Immature natural killer cell (primary cell): ENCODE data around the gene CABLES1. TPM values are rescaled to one million over a fixed set of nuclear protein-coding genes. Genes with fewer than 3 reads are reported as not detected.

Experiments used
- DNase-seq, 3 donors: peaks; one replicate each; pipeline ENCODE4 v3.0.0; 2022; ENCODE audit warnings: mixed read lengths in 1 of 3
- H3K27ac Mint-ChIP-seq, 6 donors: one replicate each; pipeline ENCODE4 v1.8.0; 2020; ENCODE audit warnings: mixed read lengths in 6 of 6, mild to moderate bottlenecking in 5 of 6, inconsistent platforms in 4 of 6, moderate library complexity in 3 of 6
- H3K27me3 Mint-ChIP-seq, 3 donors: one replicate each; pipeline ENCODE4 v1.8.0; 2020 to 2021; ENCODE audit warnings: low read depth in 3 of 3, mild to moderate bottlenecking in 3 of 3, mixed read lengths in 3 of 3, moderate library complexity in 3 of 3, inconsistent platforms in 1 of 3
- H3K36me3 Mint-ChIP-seq, 3 donors: one replicate each; pipeline ENCODE4 v1.8.0; 2020; ENCODE audit warnings: mixed read lengths in 3 of 3, inconsistent platforms in 2 of 3, mild to moderate bottlenecking in 2 of 3
- H3K4me1 Mint-ChIP-seq, 2 donors: one replicate each; pipeline ENCODE4 v1.8.0; 2020; ENCODE audit warnings: inconsistent platforms in 2 of 2, mild to moderate bottlenecking in 2 of 2, mixed read lengths in 2 of 2, moderate library complexity in 1 of 2
- H3K4me3 Mint-ChIP-seq, 5 donors: one replicate each; pipeline ENCODE4 v1.8.0; 2020; ENCODE audit warnings: mild to moderate bottlenecking in 5 of 5, mixed read lengths in 5 of 5, inconsistent platforms in 3 of 5, moderate library complexity in 3 of 5
- H3K9me3 Mint-ChIP-seq, 6 donors: one replicate each; pipeline ENCODE4 v1.8.0; 2020; ENCODE audit warnings: mild to moderate bottlenecking in 6 of 6, mixed read lengths in 6 of 6, inconsistent platforms in 4 of 6, moderate library complexity in 3 of 6
- polyA plus RNA-seq, 3 donors: library from polyadenylated mRNA; unstranded; fragments of 300-500 nt; fragmentation: Illumina TruSeq; gene quantifications; one replicate each; pipeline ENCODE4 v1.2.3, GENCODE V29; 2021

CABLES1 gene
- polyA plus RNA-seq, 3 donors from 2014 or later = 0.16 to 0.99 (median 0.56) TPM

GRCh38 chr18:23307567-23308295 is 172.4 kb downstream of the CABLES1 start:
- peaks cover 61 to 66% of the 10 kb centered on the region in 2 donors for H3K4me1 Mint-ChIP-seq
- H3K36me3 Mint-ChIP-seq = peaks cover 0 to 16% (median 9%) of the 10 kb centered on the region in 3 donors
- peak; percentile 73 to 79 (median 75) for DNase-seq
- peak overlapping the region; percentile 87 to 100 (median 99) for H3K27ac Mint-ChIP-seq
- no peaks in the 10 kb centered on the region for H3K9me3 Mint-ChIP-seq
- peaks cover 10 to 12% (median 11%) of the 10 kb centered on the region in 3 donors for H3K27me3 Mint-ChIP-seq
- H3K4me3 Mint-ChIP-seq = peak overlapping the region; percentile 80 to 93 (median 90)

Other genes with a start within 250 kb of the CABLES1 start
- gene RBBP8, start 202.2 kb upstream of the CABLES1 start, polyA plus RNA-seq = 1 to 10 TPM in 2 of 3 donors, not detected in 1; 3.0 to 3.7 TPM